GM21825 (cell line): ENCODE results near the gene R3HCC1L.
"Not testable (repeated sequence)": the region's sequence is repeated elsewhere in the genome, so short reads cannot be mapped to it uniquely, and the experiment has no call there.

Experiments
- ATAC-seq: cut with Tn5 transposase; IDR thresholded peaks from one replicate; pipeline ENCODE4 v1.9.1; 2021; ENCODE audit warnings: mild to moderate bottlenecking, moderate library complexity; ENCODE audit not compliant: unreplicated experiment

Gene R3HCC1L

DNA sequence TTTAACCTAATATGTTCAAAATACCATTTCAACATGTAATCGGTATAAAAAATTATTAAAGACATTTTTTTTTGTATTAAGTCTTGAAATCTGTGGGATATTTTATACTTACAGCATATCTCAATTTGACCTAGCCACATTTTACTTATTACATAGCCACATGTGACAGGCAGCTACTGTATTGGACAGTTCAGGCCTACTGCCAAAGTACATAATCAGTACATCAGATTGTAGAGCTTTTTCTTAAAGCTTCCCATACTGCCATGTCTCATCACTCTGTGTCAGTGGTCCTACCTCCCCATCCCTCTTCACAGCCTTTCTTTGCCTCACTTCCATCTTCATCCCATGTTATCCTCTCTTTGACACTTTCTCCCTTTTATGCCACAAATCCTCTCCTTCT lies 90.5 kb downstream of the R3HCC1L start:
- ATAC-seq, result no peak

DNA sequence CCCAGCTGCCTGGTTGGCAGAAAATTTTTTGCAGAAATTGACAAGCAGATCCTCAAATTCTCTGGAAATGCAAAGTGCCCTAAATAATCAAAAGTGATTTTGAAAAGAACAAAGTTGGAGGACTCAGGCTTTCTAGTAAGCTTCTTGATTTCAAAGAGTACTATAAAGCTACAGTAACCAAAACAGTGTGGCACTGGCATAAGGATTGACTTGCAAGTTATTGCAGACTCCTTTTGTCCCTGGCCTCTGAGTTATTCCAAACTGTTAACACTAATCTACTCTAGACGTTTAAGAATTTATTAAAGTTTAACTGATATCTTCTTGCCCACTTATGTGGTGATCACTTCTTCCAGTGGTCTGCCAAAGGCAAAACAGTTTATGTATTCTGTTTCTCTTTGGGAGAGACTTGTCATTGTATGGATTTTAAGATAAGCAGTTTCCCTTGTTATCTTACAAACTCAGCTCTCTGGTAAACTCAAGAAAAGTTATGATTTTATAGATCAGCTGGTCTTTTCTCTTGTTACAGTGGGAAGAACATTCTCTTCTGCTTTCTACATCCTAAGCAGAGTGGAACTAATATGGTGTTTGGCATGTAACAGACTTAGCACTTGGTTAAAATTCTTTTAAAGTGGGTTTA lies 92.2 kb downstream of the R3HCC1L start:
- no peak for ATAC-seq

DNA sequence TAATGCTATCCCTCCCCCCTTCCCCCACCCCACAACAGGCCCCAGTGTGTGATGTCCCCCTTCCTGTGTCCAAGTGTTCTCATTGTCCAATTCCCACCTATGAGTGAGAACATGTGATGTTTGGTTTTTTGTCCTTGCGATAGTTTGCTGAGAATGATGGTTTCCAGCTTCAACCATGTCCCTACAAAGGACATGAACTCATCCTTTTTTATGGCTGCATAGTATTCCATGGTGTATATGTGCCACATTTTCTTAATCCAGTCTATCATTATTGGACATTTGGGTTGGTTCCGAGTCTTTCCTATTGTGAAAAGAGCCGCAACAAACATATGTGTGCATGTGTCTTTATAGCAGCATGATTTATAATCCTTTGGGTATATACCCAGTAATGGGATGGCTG lies 93.3 kb downstream of the R3HCC1L start:
- ATAC-seq, result not testable (repeated sequence)

DNA sequence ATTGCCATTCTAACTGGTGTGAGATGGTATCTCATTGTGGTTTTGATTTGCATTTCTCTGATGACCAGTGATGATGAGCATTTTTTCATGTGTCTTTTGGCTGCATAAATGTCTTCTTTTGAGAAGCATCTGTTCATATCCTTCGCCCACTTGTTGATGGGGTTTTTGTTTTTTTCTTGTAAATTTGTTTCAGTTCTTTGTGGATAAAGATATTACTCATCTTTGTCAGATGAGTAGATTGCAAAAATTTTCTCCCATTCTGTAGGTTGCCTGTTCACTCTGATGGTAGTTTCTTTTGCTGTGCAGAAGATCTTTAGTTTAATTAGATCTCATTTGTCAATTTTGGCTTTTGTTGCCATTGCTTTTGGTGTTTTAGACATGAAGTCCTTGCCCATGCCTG lies 93.8 kb downstream of the R3HCC1L start:
- not testable (repeated sequence) for ATAC-seq

DNA sequence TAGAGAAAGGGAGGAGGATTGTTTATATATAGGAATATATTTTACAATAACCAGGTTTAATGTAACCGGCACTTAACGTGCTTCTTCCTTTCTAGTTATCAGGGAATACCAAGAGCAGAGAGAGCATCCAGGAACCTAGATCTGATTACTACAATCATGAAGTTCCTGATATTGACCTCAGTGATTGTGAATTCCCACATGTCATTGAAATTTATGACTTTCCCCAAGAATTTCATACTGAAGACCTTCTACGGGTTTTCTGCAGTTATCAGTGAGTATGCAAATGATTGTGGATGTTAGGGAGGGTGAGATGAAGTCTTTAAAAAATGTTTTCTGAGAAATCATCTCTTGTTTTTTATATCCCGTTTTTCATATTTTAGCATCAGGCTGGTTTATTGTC lies 97.0 kb downstream of the R3HCC1L start:
- ATAC-seq, result no peak

DNA sequence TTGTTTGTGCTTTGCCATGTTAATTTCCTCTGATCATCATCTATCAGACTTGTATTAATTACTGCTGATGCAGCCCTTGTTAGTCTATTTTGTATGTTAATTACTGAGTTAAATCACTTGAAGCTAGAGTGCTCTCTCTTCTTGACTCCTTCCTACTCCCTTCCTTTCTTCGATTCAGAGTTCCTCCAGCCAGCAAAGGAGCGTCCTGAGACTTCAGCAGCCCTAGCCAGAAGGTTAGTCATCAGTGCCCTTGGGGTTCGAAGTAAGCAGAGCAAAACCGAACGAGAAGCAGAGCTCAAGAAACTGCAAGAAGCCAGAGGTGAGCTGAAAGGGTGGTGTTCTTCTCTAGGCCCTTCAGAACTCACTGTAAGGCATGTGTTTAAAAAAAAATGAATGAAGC lies 101.4 kb downstream of the R3HCC1L start:
- ATAC-seq, result no peak

DNA sequence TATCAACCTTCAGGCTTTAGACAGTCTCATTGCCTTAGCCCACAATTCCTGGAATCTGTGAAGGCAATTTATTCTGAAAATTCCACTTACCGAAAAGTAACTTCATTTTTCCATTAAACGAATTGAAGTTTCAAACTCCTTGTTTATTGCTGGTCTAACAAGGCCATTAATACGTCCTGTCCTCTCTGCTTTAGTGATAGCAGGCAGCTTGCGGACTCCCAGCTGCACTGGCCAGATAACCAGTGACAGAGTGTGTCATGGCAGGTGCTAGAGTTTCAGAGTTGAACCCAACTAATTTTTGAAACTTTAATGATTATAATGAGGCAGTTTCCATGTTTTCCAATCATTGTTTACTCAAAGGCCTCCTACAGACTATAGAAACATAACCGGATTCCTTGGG lies 102.4 kb downstream of the R3HCC1L start:
- ATAC-seq, result no peak

DNA sequence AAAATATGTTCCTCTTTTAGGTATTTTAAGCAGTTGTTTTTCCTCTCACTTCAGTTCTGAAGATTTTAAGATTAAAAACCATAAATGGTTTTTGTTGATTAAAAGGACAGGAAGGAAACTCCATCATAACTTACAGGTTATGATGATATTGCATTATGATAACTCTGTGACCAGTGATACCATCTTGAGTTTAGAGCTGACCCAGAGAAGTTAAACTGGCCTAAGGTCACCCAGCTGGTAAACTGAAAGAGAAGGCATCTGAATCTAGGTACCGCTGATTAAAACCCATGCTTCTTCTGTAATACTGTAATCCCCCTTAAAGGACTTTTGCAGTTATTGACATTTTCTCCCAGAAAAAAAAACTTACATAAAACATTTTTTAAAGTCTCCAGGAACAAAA lies 103.9 kb downstream of the R3HCC1L start:
- no peak for ATAC-seq

DNA sequence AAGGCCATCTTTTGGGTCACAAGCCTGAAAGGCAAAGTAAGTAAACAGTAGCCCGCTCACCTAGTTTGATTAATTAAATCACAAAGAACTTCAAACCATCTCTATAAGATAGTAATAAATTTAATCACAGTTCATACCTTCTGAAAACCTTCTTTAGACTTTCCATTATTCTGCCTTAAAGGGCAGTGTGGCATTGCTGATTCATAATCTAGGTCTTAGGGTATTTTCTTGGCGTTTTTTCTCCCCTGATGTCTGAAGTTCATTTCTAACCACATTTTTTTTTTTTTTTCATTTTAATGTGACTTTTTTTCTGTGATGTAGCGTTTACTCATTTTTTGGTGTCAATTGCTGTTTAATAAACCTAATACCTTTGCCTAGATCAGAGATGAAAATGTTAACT lies 106.1 kb downstream of the R3HCC1L start:
- ATAC-seq, result no peak

DNA sequence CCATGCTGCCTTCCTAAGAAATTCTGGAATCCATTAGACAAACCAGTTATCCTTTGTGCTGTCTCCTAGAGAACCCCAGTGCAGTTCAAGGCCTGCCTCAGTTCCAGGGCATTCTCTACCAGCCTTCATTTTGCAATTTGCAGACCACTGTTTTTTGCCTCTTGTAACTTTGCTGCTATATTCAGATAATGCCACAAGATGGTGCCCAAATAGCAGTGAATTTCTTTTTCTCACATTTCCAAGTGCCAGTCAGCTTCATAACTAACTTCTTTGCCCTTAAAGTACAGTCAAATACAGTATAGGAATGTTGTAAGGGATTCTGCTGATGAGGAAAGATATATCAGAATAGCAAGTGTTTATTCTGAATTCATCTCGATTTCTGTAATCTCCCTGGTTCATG lies 108.4 kb downstream of the R3HCC1L start:
- ATAC-seq, result no peak

DNA sequence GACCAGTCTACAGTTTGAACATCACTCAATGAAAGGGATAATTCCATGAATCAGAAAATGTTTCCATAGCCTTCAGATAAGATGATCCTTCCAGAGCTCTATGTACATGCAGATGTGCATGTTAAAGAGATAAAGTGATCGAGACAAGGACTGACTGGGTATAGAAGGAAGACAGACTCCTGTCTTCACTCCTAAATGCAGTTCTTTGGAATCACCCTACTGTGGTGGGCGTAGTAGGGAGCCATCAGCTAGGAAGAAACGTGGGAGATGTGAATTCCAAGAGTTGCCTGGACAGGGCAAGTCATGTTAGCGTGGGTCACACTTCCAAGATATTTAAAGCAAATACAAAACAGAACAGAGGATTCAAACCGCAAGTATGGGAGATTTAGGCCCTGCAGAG lies 109.7 kb downstream of the R3HCC1L start:
- no peak for ATAC-seq

DNA sequence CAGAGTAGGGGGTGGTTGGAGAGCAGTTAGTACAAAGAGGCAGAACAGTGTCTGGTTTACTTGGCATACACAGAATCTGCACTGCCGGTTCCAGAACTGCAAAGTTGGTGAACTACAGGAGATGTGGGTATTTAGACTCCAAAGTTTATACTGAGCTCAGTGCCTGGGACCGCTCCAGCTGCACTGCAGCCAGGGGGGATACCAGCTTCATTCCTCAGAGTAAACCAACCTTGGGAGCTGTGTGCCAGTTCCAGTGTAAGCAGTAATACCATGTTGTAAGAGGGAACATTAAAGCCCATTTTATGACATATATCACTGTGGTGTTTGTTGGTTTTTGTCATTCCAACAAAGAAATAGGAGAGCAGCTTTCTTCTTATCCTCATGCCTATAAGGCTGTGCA lies 110.1 kb downstream of the R3HCC1L start:
- ATAC-seq, result no peak

DNA sequence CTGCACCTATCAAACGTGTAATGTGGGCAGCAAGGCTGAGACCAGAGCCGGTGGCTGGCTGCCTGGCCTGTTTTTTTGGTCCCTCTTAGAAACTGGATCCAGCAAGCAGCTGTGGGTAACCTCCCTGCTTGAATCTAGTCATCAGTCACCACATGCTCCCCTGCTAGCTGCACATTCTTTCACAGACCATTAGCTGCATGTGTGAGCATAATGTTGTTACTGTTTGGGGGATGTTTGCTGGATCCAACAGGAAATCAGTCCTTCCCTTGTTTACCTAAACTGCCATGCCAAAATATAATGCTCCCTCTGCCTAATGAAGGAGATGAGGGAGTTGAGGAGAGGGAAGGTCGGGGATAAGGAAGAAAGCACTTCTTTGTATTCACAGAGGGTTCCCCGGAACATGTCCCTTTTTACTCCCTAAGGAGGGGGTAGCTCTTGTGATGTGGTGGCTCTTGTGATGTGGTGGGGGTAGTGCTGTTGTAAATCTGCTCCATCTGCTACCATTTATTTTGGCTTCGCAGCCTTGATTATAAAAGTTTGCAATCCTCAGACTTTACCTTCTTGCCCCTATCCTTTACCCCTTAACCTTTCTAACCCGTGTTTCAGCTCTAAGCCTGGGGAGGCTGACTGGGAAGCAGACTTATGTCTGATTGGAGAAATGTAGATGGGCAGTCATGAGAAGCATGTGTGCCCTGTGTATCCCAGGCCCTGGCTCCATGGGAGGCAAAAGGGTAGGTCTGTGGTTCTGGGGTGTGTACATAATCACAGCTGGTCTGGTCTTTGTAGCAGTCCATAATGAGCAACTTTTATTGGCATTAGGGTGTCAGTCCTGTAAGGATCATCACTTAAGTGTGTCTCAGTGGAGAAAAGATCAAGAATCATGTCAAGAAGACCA lies 112.7 kb downstream of the R3HCC1L start:
- no peak for ATAC-seq

DNA sequence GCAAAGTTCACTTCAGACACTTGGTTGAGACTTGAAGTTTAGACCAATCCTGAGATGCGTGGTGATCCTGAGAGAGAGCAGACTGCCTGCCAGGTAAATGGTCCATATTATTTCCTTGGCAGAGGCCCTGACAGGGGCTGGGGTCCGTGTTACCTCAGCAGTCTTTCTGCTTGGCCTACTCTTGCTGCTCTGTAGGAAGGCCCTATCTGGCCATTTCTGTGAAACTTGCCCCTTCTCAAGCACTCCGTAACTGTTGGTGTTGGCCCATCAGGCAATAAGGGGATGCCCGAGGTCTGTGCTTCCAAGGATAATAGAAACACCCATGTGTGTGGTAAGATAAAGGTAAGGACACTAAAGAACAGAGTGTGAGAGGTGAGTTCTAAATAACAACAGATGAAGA lies 113.6 kb downstream of the R3HCC1L start:
- no peak for ATAC-seq

DNA sequence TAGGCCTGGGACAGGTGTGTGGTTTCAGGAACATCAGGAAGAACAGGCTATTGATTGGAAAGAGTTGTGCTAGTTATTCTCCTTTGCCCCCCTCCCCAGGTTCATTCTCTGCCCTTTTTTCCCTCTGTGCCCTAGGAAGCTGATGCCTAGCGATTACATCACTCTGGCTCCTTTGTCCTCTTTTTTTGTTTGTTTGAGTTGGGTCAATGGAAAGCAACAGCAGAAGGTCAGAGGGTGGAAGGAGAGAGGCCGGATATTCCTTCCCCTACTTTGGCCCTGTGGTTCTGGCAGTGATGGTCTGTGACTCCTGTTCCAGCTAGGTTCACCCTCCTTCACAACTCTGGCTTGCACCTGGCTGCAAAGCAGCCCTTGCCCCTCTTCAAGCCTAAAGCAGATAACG lies 114.7 kb downstream of the R3HCC1L start:
- no peak for ATAC-seq

DNA sequence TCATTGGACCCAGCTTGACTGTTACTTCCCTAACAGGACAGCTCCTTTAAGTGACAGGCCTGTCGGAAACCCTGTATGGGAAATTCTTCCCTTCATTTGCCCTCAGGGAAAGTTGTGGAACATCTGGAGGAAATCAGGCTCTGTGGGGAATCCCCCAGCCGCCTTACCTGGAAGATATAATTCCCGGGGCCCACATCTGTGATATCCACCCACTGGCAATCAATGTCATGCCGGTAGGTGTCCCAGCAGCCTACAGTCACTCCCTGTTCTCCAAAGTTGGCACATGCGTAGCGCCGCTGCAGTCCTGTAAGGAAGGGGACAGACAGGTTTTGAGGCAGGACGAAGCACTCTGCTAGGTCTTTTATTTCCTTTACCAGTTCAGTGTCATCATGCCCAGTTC lies 116.9 kb downstream of the R3HCC1L start:
- no peak for ATAC-seq

DNA sequence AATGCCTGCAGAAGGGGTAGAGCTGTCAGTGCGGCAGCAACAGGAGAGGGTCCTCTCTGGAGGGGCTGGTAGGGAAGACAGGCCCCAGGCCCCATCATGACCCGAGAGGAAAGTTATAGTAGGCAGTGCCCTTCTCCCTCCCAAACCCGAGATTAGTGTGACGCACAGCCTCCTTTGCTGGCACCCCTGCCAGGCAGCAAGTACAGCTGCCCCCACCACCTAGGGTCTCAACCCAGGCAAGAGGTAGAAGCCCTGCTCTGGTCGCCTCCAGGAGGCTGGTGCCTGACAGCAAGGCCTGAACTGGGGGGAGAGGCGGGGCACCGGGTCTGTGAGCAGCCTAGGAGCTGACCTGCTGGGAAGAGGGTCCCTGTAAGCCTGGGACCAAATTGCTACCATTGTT lies 118.0 kb downstream of the R3HCC1L start:
- ATAC-seq, result no peak

DNA sequence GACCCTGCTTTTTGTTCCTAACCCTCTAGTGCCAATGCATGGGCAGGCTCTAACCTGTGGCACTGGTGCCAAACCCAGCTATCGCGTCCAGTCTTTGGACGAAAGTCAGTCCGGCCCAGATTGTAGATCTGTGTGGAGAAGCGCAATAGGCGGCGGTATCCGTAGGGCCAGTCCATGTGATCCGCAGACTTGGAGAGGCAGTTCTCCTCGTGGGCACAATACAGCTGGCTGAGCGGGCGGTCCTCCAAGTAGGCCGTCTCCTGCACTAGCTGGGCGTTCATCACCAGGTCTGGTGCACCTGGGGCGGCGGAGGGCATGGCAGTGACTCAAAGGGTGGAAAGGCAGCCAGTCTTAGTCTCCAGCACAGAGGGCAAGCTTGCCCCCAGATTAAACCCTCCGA lies 119.0 kb downstream of the R3HCC1L start:
- ATAC-seq, result no peak

DNA sequence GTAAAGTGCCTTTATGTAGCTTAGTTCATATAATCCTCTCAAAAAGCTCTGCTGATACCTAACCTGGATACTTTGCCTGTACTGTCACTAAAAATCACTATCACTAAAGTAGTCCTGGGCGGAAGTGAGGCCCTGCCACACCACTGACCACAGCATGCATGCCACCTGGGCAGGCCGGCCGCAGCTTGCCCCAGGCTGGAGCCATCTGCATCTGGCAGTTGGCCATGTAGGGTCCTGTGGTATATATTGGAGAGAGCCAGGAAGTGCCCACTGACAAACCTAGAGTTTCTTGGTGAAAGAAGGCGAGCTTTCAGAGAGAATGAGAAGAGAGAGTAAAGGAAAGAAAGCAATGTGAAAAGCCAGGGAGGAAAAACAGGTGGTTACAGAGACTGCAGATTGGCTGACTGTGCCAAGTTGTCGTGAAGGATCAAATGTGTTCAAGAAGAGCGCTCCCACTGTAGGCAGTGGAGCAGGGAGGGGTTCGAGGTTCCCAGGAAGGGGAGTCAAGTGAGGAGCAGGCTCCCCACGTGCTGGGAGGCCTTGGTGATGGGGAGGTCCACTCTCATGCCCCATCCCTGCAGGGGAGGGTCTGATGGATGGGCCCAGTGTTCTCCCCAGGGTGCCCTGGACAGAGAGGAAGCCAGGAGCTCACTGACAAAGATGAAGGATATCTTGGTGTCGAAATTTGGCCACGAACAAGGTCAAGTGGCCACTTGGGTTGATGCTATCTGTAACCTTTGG lies 119.9 kb downstream of the R3HCC1L start:
- ATAC-seq, result no peak

DNA sequence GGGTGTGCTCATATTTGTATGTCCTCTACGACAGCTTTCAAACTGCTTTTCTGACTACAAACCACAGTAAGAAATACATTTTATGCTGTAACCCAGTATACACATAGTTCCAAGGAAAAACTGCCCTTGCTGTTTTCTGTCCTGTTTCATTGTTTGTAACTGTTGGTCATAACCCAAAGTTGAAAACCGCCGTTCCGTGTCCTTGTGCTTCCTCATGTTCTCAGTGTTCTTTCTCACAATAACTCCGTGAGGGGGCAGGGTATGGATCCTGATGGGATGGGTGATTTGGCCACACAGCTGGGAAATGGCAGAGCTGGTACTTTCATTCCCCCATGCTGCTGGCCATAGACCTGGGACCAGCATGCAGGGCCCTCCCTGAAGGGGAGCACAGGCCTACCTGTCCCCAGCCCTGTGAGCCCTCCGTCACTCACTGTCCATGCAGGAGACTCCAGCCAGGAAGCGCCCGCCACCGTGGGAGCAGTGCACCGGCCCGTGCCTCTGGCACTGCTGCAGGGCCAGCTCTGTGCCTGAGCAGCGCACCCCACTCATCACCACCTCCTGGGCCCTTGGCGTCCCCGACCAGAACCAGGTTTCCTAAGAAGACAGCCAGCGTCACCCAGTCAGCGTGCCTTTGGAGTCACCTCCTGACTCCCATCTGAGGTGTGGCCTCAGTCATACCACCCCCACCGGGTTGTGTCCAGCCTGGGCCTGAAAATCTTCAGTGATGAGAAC lies 120.9 kb downstream of the R3HCC1L start:
- no peak for ATAC-seq

DNA sequence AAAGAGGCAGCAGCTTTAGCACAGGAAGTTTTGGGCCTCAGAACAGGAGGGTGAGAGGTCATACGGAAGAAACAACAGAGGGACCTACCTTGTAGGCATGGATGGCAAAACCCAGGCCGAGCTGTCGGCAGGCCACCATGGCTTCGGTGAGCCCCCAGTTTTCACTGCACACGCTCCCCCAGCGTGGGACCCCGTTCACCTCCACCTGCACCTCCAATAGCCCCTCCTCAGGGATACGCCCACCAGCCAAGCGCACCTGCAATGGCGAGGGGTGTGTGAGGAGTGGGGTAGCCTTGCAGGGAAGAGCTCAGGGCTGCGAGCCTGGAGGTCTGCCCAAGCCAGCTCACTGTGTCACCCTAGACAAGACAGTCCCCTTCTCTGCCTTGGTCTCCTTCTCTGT lies 122.2 kb downstream of the R3HCC1L start:
- no peak for ATAC-seq
